GOT3 (cell line): Measurements from ENCODE around the gene MRPL38.
A peak's percentile ranks its signal among the peaks of the same experiment; 100 is the strongest.
"Not testable (repeated sequence)": the region's sequence is repeated elsewhere in the genome, so short reads cannot be mapped to it uniquely, and the experiment has no call there.

Experiments
- DNase-seq: peaks from one replicate; lab custom pipeline; 2025; ENCODE audit warnings: mixed read lengths; lab: John Stamatoyannopoulos, UW

MRPL38 gene

GRCh38 chr17:75896415-75897159, 8.1 kb downstream of the MRPL38 start, which contains the start of gene TRIM65:
TSS of gene TRIM65 (minus strand) at chr17:75896951. CDS start at chr17:75896937, 14 bp downstream.
- DNase-seq: peak; percentile 52

DNA sequence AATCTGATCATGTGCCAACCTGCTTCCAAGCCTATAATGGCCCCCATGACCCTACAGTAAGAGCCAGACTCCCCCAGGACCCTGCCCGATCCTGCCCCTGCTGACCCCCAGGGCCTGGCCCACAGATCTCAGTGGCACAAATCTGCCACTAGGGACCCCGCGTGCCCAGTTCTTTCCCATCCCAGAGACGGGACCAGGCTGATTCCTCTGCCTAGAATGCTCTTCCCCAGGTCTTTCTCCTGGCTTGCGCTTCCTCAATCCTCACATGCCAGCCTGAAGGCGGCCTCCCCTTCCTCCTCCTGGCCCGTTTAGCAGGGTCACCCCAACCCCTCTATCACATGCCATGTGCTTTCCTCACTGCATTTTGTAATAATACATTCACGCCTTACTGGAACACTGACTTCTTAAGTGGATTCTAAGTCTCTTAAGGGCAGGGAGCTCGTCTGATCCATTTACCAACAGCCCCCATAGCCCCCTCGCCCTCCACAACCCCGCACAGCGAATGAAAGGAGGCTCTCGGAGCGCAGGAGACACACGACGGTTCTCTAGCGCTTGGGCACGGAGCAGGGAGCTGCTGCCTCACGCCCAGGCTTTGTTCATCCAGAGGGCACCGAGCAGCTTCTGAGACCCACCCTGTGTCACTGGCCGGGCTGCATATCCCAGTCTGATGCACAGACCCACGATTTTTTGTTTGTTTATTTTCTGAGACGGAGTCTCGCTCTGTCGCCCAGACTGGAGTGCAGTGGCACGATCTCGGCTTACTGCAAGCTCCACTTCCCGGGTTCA, 9.1 kb downstream of the MRPL38 start:
- no peak for DNase-seq

- no peak for DNase-seq
Observed at GRCh38 chr17:75894049-75894733, 10.5 kb downstream of the MRPL38 start.

GRCh38 chr17:75893305-75894048, 11.2 kb downstream of the MRPL38 start:
- DNase-seq: no peak

GRCh38 chr17:75892556-75893224, 12.0 kb downstream of the MRPL38 start:
- DNase-seq: no peak

DNA sequence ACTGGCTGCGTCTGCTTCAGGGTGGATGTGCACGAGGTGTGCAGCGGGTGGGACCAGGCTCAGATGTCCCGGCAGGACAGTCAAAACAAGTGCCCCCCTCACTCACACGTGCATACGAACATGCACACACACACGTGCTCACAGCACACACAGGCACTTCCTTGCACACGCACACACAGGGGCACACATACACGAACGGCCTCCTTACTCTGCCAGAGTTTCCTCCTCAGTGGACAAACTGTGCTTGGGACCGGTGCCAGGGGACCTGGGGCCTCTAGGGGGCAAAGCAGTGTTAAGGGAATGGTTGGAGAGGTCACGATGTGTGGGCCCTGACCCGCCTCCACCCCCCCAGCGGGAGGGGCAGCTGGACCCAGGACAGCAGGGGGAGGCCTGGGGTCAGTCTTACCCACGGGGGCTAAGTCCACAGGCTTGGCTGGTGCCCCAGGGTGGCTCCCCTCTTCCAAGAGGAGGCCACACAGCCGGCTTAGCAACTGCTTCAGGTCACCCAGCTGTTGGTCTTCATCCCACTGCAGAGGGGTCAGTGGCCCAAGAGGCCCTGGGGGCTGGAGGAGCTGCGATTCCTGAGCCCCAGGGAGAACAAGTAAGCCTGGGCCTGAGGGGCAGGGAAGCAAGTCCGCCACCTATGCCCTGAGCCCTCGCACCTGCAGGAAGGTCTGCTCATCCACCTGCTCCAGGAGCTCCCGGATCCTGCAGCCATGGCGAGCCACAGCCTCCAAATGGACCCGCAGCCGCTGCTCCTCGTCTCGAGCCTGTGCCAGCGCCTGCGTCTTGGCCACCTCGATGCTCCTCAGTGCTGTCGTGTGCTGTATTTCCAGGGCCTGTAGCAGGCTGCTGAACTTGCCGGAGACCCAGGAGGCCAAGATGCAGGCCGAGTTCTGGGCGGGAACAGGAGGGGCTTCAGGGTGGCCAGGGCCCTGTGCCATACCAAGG, 12.8 kb downstream of the MRPL38 start:
- no peak for DNase-seq

- DNase-seq: no peak
Observed at GRCh38 chr17:75891022-75891604, 13.6 kb downstream of the MRPL38 start.

DNA sequence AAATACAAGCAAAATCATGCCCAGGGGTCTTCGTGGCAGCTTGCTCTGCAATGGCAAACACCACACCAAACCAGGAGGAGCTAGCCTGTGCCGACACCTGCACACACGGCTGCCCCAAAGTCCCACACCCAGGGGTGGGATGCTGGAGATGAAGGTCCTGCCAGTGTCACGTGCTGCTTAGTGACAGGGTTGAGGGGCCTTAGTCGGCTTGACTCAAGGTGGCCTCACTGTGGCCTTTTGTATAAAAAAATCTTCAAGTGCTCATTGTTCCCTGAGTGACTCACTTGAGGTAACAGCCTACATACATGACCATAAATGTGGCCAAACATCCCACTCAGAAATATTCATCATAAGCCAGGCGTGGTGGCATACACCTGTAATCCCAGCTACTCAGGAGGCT, 15.2 kb downstream of the MRPL38 start:
- no peak for DNase-seq

- DNase-seq: no peak
Observed at GRCh38 chr17:75888484-75888883, 16.2 kb downstream of the MRPL38 start.

- not testable (repeated sequence) for DNase-seq
Observed at GRCh38 chr17:75885860-75886259, 18.8 kb downstream of the MRPL38 start.

DNA sequence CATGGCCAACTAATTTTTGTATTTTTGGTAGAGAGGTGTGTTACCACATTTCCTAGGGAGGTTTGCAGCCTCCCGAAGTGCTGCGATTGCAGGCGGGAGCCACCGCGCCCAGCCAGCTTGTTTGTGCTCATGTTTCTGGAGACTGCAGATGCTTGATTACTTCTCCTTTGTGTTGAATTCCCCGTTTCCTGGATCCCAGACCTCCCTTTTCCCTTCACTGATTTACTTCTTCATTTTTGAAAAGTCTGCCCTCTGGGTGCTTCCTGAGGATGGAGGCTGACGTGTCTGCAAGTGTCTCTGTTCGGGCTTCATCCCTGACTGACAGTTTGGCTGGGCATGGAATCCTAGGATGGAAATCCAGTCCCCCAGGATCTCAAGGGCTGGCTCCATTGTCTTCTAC, 19.3 kb downstream of the MRPL38 start:
- no peak for DNase-seq

DNA sequence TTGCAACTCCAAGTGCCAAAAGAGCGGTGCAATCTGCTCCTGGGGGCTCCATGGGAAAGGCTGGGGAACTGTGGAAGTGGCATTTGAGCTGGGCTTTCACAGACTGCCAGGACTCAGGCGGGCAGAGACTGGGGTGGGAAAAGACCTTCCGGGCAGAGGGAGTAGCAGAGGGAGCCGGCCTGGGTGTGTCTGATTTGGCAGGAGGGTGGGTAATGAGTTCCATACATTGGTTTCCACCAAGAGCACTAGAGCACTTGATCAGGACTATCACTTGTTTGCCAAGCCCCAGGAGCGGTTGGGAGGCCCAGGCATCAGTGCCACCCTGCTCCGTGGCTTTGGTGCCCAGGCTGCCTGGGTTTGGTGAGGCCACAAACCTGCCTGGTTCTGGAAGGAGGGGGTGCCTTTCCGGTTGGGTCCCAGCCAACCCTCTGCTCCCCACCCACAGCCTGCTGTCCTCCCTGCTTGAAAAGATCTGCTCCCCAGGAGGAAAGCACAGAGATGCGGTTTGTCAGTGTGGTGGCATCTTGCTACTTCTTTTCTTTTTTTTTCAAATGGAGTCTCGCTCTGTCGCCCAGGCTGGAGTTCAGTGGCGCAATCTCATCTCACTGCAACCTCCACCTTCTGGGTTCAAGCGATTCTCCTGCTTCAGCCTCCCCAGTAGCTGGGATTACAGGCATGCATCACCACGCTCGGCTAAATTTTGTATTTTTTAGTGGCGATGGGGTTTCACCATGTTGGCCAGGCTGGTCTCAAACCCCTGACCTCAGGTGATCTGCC, 22.8 kb downstream of the MRPL38 start:
- no peak for DNase-seq

DNA sequence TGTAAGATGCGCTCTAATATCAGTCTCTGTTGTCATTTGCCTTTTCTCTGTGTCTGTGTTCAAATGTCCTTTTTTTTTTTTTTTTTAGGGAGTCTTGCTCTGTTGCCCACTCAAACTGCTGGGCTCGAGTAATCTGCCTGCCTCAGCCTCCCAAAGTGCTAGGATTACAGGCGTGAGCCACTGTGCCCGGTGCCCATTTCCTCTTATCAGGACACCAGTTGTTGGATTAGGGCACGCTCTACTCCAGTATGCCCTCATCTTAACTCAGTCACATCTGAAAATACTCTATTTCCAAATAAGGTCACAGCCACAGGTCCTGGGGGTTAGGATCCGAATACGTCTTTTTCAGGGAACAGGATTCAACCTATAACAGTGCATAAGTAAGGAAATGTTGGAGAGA, 24.4 kb downstream of the MRPL38 start:
- DNase-seq: no peak

- peak; percentile 27 for DNase-seq
Observed at GRCh38 chr17:75878174-75878998, 26.3 kb downstream of the MRPL38 start, which contains the start of gene TRIM47. TSS of gene TRIM47 (minus strand) at chr17:75878581. CDS start at chr17:75878548, 33 bp downstream.

- DNase-seq: peak; percentile 34
Observed at GRCh38 chr17:75877752-75878173, 26.9 kb downstream of the MRPL38 start.

- DNase-seq: peak; percentile 92
Observed at GRCh38 chr17:75876938-75877751, 27.5 kb downstream of the MRPL38 start.
